Right lobe of liver (tissue), 6 donors: ENCODE measurements around the gene PDE7B. TPM values are rescaled to one million over a fixed set of nuclear protein-coding genes. Genes with fewer than 3 reads are reported as not detected.

Experiments used
- ATAC-seq, 4 donors: fragments of 200-7000 bp; cut with Tn5 transposase; one replicate each; pipeline ENCODE4 v1.9.1; 2020; ENCODE audit warnings: mild to moderate bottlenecking in 4 of 4, moderate library complexity in 4 of 4
- DNase-seq, 3 donors: peaks; one replicate each; pipeline ENCODE4 v3.0.0-alpha.2; 2020
- H3K27ac ChIP-seq, 3 donors: fragments of 200-600 bp; one replicate each; pipeline ENCODE4 v1.8.0; 2022
- H3K27me3 ChIP-seq, 2 donors: fragments of 200-600 bp; one replicate each; pipeline ENCODE4 v1.8.0; 2022
- H3K36me3 ChIP-seq, 4 donors: fragments of 200-600 bp; sonication (generic) in 1 of 4; one replicate each; pipeline versions ENCODE4 v1.5.1 to v1.8.0; 2017 to 2022; ENCODE audit warnings: control low read depth in 1 of 4
- H3K4me1 ChIP-seq, 4 donors: fragments of 200-600 bp; sonication (generic) in 1 of 4; one replicate each; pipeline versions ENCODE4 v1.5.1 to v1.8.0; 2017 to 2022; ENCODE audit warnings: control low read depth in 1 of 4
- H3K4me3 ChIP-seq, 3 donors: fragments of 200-600 bp; one replicate each; pipeline ENCODE4 v1.8.0; 2022
- H3K9me3 ChIP-seq, 4 donors: fragments of 200-600 bp; sonication (generic) in 1 of 4; one replicate each; pipeline versions ENCODE4 v1.5.1 to v1.8.0; 2017 to 2022; ENCODE audit warnings: control low read depth in 1 of 4
- POLR2A ChIP-seq: fragments of 450-650 bp; IDR thresholded peaks from one replicate; pipeline ENCODE4 v1.6.1; 2017; ENCODE audit warnings: antibody characterized with exemption, mild to moderate bottlenecking
- WGBS: methylation state at CpG from one replicate; pipeline ENCODE4 v1.1.6; 2018; ENCODE audit warnings: low coverage, low lambda C conversion rate; ENCODE audit not compliant: insufficient coverage; ENCODE audit errors: missing lambda C conversion rate; 5-methylcytosine and 5-hydroxymethylcytosine counted together
- intact Hi-C, 2 donors: fragments of 100-400 bp; cut with DNase I; formaldehyde crosslinking; loops; one replicate each; pipeline versions ENCODE4 v1.11.2 to v1.14.1; 2022
- total RNA-seq, 6 experiments: library from RNA; depleted of rRNA in 2 of 6; stranded (reverse); fragments of >200 nt in 2 of 6; fragmentation: NEBNext Ultra II Directional in 3 of 6; extraction: Animal tissue kit (Norgen Biotek cat#: 25700) in 3 of 6; gene quantifications; one replicate each; pipeline versions ENCODE4 v1.1.0 to v1.2.4, GENCODE V29; 2016 to 2023
- TF ChIP-seq, protein P1 (sequence below), 4 donors: fragments of 200-600 bp in 3 of 4; fragments of 450-650 bp in 1 of 4; IDR thresholded peaks; one replicate each; pipeline versions ENCODE4 v1.5.1 to v1.8.0; 2016 to 2022; ENCODE audit warnings: antibody characterized with exemption in 4 of 4, mild to moderate bottlenecking in 2 of 4
- donor health status: DM: no; HTN: yes; CAD: no.
- donor health status: DM: no; HTN: no; CAD: no.
- donor health status: DM: no; HTN: no; CAD: no.
- donor health status: DM: no; HTN: yes; CAD: no.
- donor health status: DM: no; HTN: yes; CAD: no.

The PDE7B gene
- total RNA-seq, 6 experiments from 2014 or later = 1.1 to 5.1 (median 1.9) TPM

DNA sequence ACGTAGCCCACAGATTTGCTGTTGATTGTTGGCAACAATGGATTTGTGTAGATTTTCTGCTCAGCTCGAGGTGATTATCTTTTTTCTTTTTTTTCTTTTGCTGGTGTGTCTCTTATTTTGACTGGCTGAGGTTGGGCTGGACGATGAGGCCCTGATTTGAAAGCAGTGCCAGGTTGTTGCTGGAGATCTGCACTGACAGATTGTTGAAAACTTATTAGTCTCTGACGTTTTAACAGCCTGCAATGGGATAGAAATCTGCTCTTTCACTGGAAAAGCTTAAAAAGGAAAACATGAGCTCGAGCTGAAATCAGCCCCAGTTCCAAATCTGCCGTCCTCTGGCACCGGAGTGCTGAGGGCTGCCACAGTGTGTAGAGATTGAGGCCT lies 87.7 kb downstream of the PDE7B start:
- no peaks in the 10 kb centered on the region for H3K4me1 ChIP-seq
- DNase-seq (no peak), ATAC-seq (no peak)
- TF ChIP-seq POLR2A = no peak
- TF ChIP-seq, protein P1, sequence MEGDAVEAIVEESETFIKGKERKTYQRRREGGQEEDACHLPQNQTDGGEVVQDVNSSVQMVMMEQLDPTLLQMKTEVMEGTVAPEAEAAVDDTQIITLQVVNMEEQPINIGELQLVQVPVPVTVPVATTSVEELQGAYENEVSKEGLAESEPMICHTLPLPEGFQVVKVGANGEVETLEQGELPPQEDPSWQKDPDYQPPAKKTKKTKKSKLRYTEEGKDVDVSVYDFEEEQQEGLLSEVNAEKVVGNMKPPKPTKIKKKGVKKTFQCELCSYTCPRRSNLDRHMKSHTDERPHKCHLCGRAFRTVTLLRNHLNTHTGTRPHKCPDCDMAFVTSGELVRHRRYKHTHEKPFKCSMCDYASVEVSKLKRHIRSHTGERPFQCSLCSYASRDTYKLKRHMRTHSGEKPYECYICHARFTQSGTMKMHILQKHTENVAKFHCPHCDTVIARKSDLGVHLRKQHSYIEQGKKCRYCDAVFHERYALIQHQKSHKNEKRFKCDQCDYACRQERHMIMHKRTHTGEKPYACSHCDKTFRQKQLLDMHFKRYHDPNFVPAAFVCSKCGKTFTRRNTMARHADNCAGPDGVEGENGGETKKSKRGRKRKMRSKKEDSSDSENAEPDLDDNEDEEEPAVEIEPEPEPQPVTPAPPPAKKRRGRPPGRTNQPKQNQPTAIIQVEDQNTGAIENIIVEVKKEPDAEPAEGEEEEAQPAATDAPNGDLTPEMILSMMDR (IDR thresholded peaks at IDR 0.05) = no peak
- intact Hi-C loops = no loop called here
- H3K27me3 ChIP-seq = no peaks in the 10 kb centered on the region
- no peaks in the 10 kb centered on the region for H3K9me3 ChIP-seq
- H3K4me3 ChIP-seq = no peak overlapping the region
- no peak overlapping the region for H3K27ac ChIP-seq
- WGBS = 60% methylated on average over 4 of the region's 7 CpGs
- H3K36me3 ChIP-seq = no peaks in the 10 kb centered on the region

DNA sequence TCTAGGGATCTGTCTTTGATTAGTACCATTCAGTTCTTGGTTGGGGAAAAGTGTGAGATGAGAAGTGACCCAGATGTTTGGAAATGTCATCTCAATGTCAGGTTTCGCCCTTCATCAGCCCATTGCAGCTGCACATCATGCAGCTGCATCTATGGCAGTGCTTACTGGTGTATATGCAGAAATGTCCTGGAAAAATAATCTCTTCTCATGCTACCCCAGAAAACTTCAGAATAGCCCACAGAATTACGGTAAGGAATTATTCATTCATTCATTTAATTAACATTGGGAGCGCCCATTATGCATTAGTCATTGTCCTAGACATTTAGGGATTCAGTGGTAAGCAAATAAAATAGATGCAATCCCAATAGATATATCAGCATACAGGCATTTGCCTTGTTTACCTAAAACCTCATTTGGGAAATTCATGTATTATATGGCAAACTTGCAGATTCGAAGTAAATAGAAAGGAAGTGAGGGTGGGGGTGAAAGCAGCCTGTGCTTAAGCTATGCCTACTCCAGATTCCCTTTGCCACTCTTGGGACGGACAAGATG lies 89.2 kb downstream of the PDE7B start:
- ATAC-seq = no peak
- Histone ChIP-seq H3K4me1 (no peaks in the 10 kb centered on the region), H3K9me3 (no peaks in the 10 kb centered on the region), H3K4me3 (no peak overlapping the region), H3K27me3 (no peaks in the 10 kb centered on the region), H3K36me3 (no peaks in the 10 kb centered on the region), H3K27ac (no peak overlapping the region)
- DNase-seq = no peak
- WGBS = 86% methylated on average over 5 of the region's 5 CpGs
- TF ChIP-seq POLR2A = no peak
- TF ChIP-seq, protein P1 (IDR thresholded peaks at IDR 0.05) = no peak
- intact Hi-C loops = no loop called here

DNA sequence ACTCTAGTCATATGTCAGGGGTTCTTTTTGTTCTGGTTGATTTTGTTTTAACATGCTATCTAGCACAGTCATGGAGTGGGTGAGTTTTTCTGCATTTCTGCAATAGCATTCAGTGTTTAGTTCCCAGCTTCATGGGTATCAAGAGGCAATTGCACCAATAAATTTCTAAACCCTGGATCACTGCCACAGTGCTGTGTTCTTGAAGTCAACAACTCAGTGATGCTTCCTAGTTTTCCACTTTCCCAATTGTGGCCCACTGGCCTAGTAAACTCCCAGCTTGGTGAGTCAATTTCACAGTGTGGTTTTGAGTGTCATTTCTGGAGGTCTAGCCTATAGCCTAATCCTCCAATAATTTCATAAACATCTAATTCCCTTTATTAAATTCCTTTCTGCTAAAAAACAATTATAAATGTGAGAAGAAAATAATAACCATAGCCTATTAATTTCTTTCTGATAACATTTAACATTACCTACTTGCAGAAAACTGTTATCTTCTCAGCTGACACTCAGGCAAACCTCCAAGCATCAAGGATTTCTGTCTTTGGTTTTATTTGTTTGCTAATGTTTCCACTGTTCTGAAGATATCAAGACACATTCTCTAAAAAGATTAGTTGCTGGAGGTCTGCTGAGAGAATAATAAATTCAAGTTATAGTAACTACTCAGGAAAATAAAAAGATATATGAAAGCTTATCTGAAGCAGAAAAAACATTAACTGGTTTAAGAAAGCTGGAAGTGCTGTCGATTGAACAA lies 89.9 kb downstream of the PDE7B start:
- ATAC-seq (no peak), DNase-seq (no peak)
- intact Hi-C loops = no loop called here
- Histone ChIP-seq H3K36me3 (no peaks in the 10 kb centered on the region), H3K4me1 (no peaks in the 10 kb centered on the region), H3K4me3 (no peak overlapping the region), H3K27me3 (no peaks in the 10 kb centered on the region), H3K9me3 (no peaks in the 10 kb centered on the region), H3K27ac (no peak overlapping the region)
- 82% methylated on average over 1 of the region's 1 CpG for WGBS
- TF ChIP-seq POLR2A = no peak
- TF ChIP-seq, protein P1 (IDR thresholded peaks at IDR 0.05) = no peak

DNA sequence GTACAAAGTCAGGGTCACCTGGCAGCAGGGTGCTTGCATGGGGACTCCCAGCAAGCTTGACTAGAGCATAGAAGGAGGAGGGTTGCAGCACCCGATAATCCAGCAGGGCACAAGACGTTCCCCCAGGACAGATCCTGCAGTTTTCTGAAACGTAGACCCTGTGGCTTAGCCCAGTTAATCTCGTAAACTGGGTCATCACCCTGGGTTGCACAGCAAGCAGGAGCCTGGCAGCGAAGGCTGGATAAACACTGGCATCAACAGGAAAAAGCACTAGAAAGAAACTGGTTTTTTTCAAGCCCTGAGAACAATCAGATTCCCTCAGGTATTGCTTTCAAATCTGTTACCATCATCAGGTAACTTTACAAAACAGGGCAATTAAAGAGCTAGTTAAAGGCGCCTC lies 92.6 kb downstream of the PDE7B start:
- WGBS = no CpG with 5 or more reads among the region's 6 CpGs
- ATAC-seq = no peak

More for the DNA sequence above, 92.6 kb downstream of the PDE7B start:
- no peak for TF ChIP-seq POLR2A
- TF ChIP-seq, protein P1 (IDR thresholded peaks at IDR 0.05) = no peak
- Histone ChIP-seq H3K4me1 (no peaks in the 10 kb centered on the region), H3K4me3 (no peak overlapping the region), H3K27ac (no peak overlapping the region), H3K9me3 (no peaks in the 10 kb centered on the region), H3K36me3 (no peaks in the 10 kb centered on the region), H3K27me3 (no peaks in the 10 kb centered on the region)
- no peak for DNase-seq
- intact Hi-C loops = no loop called here
